Activated CD4-positive, alpha-beta T cell treated with anti-CD3 and anti-CD28 coated beads, Interleukin-10, Interleukin-2, amounts not matched to agents 100 ng/mL and 50 ng/mL, durations not matched to agents 16 hours and 8 hours (primary cell): ENCODE measurements around the gene TTI1.
A peak's percentile ranks its signal among the peaks of the same experiment; 100 is the strongest.

Source experiments
- DNase-seq: peaks from one replicate; pipeline ENCODE4 v3.0.0-alpha.2; 2020

Gene TTI1

GRCh38 chr20:38008233-38008944 lies 24.9 kb downstream of the TTI1 start:
- peak; percentile 34 for DNase-seq

DNA sequence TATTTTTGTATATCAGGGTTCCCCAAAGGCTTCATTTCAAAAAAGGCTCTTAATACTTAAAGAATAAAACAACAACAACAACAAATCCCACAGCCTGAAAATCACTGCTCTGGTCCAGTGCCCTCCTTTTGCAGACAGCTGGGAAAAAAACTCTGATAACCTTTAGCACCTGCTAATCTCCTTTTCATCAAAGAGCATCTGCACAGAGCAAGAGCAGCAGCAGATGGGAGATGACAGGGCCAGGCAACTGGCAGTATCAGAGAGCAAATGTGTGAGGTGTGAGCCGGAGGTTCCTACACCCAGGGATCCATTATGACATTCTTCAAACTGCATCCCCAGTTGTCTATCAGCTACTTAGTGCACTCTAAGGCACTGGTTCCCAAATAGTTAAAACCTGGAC lies 25.7 kb downstream of the TTI1 start:
- no peak for DNase-seq

GRCh38 chr20:38005903-38006302 lies 27.4 kb downstream of the TTI1 start:
- peak; percentile 67 for DNase-seq

GRCh38 chr20:38004416-38004815 lies 28.8 kb downstream of the TTI1 start:
- DNase-seq, result no peak

DNA sequence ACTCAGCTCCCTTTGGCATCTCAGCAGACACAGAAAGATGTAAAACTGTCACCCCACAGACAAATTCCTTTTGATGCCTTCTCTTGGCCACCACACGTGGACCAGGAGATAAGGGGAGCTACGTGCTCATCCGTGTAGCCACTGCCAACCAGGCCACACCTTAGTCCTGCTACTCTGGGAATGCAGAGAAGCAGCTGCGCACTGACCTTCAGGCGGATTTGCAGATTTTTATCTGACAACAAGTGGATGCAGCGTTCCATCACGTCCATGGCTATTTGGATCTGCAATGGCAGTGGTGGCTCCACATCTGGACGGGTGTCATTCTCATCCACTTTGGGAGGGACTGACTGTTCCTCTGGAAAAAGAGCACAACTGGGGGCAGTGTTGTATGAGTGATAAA lies 30.8 kb downstream of the TTI1 start:
- DNase-seq, result no peak

GRCh38 chr20:38001981-38002380 lies 31.3 kb downstream of the TTI1 start:
- peak; percentile 54 for DNase-seq

DNA sequence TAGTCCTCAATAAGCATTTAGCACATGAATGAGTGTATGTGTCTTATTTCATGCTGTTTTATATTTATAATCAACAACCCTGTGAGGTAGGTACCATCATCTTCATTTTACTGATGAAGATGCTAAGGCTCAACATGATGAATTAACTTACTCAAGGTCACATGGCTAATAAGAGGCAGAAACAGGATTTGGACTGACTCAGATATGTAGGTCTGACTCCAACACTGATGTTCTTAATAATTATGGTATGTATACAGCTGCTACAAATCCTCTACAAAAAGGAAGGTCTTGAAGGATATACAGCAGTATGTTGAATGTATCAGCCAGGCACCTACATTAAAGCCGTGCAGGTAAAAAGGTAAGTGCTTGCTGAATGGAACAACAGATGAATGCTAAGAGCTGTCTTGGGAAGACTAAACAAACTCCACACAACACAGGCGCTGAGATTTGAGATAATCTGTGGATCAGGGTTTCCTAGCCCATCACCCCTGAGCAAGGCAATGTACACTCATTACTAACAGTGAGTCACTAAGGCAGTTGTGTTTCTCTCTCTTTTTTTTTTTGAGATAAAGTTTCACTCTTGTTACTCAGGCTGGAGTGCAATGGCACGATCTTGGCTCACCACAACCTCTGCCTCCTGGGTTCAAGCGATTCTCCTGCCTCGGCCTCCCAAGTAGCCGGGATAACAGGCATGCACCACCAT lies 31.9 kb downstream of the TTI1 start:
- DNase-seq, result peak; percentile 79

DNA sequence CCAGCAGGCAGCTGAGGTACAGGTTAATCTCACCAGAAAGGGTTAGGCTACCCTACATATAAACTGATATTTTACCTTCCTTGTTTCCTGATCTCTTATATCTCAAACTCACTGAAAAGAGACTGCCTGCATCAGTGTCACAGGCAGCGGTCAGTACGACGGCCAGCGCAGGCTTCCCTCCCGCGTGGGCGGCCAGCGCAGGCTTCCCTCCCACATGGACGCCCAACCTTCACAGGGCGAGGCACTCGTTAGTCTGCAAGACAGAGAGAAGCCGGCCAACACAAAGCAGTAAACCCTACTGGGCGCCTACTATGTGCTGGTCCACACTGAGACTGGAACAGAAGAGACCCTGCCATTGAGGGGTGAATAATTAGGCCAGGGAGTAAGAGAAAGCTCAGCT lies 33.0 kb downstream of the TTI1 start:
- no peak for DNase-seq

DNA sequence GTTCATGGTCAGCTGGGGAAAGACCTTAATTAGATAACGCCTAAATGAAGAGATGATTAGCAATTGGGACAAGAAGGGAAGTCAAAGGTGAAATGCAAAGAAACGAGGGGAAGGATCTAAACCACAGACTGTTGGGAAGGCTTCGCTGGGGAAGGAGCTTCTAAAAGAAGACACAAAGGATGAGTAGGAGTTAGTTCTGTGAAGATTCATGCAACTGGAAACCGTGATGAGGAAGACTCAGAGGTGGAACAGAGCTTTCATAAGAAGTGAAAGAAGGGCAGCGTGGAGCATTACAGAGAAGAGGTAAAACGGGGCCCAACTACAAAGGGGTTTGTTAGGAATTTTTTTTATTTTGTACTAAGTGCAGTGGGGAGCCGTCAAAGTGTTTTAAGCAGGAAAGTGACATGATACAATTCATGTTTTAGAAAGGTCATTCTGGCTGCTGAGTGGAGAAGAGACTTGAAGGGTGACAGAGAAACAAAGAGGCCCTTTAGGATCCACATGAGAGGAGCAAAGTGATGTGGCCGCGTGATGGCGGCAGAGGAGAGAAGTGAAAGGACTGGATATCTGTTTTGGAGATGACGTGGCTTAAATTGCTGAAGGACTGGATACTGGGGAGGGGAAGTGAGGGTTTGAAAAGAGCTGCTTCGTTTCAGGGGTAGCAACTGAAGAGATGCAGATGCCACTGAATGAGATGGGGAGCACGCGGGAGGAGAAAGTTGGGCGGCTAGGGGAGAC lies 33.6 kb downstream of the TTI1 start:
- DNase-seq, result no peak

DNA sequence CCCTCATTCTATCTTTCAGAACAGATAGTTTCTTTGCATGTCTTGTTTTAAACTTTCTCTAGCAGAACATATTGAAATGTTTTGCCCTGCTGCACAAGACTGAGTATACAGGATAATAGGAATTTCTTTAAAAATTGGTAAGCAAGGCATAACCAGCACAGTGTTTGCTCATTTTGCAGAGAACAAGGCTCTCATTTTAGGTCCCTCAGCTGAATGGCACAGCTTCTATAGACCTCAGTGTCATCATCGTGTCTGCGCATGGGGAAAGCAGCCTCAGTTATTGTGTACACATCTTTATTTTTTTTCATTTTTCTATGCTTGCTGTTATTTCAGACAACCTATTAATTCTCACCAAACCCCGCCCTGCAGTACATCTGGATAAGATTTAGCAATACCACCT lies 35.7 kb downstream of the TTI1 start:
- DNase-seq, result no peak

- DNase-seq, result no peak
Measured at GRCh38 chr20:37995856-37996605, 37.2 kb downstream of the TTI1 start.

- no peak for DNase-seq
Measured at GRCh38 chr20:37994512-37994911, 38.7 kb downstream of the TTI1 start.

GRCh38 chr20:37992802-37993409 lies 40.4 kb downstream of the TTI1 start:
- peak; percentile 26 for DNase-seq

DNA sequence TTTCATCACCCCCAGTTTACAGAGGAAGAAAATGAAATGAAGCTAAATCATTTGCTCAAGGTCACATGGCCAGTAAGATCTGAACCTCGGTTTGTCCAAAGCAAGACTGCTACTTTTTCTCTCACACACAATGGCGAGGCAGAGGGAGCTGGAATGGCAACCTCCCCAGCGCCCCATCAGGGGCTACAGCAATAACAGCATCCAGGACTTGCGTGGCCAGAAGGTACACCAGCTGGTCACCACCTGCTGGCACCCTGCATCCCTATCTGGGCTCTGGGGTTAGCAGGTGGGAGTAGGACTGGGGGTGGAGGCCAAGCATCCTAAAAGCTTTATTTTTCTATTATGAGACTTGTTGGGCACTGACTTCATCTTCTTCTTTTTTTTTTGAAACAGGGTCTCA lies 41.3 kb downstream of the TTI1 start:
- no peak for DNase-seq

- DNase-seq, result peak; percentile 61
Measured at GRCh38 chr20:37991157-37991866, 41.9 kb downstream of the TTI1 start.

- peak; percentile 94 for DNase-seq
Measured at GRCh38 chr20:37990571-37991151, 42.6 kb downstream of the TTI1 start.

DNA sequence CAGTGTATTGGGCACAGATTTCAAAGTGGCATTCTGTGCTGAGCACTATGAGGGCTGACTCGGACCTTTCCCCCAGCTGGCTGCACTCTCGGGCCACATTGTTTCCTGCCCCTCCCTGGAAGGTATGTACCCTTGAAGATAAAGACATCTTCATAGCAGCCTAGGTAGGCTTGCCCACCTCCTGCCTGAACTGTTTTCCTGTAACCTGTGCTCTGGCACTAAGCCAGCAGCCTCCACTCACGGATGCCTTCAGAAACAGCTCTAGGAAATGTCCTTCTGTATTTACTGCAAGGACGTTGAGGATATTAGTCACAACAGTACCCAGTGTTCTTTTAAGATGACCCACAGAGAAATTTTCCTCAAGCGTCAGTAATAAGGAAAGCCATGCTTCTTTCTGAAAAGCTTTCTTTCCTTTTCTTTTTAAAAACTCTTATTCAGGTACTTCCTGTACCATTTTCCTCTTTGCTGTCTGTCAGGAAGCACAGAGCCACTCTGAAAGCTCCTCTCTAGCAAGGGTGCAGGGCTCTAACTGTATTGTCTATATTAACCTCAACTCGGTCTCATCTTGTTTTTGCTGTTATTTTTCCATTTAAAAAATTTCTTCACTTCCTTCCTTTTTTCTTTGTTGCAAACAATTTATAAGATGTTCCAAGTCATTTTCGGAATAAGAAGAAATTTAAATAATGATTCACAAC lies 43.5 kb downstream of the TTI1 start:
- DNase-seq, result peak; percentile 50

DNA sequence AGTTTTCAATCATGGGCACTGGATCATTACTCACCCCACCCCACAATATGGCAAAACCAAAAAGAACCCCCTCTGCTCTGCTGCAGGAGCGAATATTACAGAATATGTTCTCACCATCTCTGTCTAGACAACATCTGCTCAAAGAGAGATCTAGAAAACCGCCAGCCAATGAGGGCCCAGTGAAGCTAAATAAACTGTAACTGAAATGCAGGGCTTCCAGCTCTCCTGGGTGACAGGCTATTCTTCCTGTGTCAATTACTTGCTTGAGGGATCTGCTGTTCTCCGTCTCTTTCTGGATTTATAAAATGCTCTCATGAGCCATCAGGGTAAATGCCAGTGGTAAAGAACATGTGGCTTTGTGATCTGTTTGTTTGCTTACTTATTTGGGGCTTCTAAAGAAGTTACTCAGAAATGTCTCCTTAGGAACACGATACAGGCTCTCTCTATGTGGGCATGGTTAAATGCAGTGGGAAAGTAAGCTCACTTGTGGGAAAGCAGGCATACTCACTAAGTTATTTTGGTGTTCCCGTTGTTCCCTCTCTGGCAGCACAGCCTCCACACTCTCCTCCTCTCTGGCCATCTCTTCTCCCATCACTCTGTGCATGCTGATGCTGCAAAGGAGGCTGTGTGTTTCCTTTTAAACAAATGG lies 44.8 kb downstream of the TTI1 start:
- DNase-seq, result no peak

- no peak for DNase-seq
Measured at GRCh38 chr20:37987602-37988290, 45.5 kb downstream of the TTI1 start.
